ENCODE data around the gene EGFL8. TPM values are rescaled to one million over a fixed set of nuclear protein-coding genes. Genes with fewer than 3 reads are reported as not detected.

EGFL8 gene
- total and polyA plus RNA-seq, 9 of the 15 experiments (the other 6 are each of a cell fraction or from before 2014, with no cell fraction given): 2.2 to 47.4 (median 14.2) TPM

GRCh38 chr6:32137454-32137853, 26.9 kb upstream of the EGFL8 start (continued):
- TF ChIP-seq PHF21A (IDR thresholded peaks at IDR 0.05; ENCODE audit: borderline replicate concordance, low read depth) (no peak), GATA2 (CRISPR knock-in tag; IDR thresholded peaks at IDR 0.05) (no peak), RBBP5 (IDR thresholded peaks at IDR 0.05; ENCODE audit: borderline replicate concordance, insufficient read depth, low read length, poor library complexity, severe bottlenecking) (no peak)

DNA sequence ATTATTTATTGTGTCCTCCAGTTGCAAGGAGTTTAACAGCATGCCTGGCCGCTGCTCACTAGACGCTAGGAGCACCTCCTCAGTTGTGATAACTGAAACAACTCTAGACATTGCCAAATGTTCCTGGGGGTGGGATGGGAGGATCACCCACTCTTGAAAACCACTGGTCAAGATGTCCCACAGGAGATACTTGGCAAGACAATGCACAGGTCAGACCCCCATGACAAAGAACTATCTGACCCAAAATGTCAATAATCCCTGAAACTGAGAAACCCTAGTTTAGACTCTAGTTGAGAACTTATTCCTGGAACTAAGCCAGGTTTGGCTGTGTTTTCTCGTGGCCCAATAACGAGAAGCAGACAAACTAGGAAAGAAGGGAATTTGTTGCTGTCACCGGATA, 24.8 kb upstream of the EGFL8 start:
- no peaks in the 10 kb centered on the region for H3K36me3 ChIP-seq (ENCODE audit: control insufficient read depth, insufficient read depth, low read length)
- no peak for ATAC-seq

More for the DNA sequence above, 24.8 kb upstream of the EGFL8 start:
- POLR2A ChIA-PET: interaction anchor here (1.4 kb wide), 1 partner anchor 9 kb away, joined by 11 read pairs; no protein-coding TSS in a partner anchor
- Histone ChIP-seq H3K9ac (ENCODE audit: insufficient read depth in 1 of 2, low read depth in 2 of 2, low read length in 2 of 2) (no peak overlapping the region), H3K4me3 (no peak overlapping the region), H3K4me2 (ENCODE audit: insufficient read depth, low read length) (no peak overlapping the region), H2AFZ (ENCODE audit: low read depth, low read length) (no peak overlapping the region), H3K9me3 (replicated peaks; ENCODE audit: control insufficient read depth, insufficient read depth, low read depth, low read length) (no peaks in the 10 kb centered on the region), H3K27ac (ENCODE audit: extremely low read depth, low read depth, low read length) (no peak overlapping the region), H3K79me2 (ENCODE audit: control insufficient read depth, insufficient read depth, low read length) (no peaks in the 10 kb centered on the region), H3K27me3 (ENCODE audit: control insufficient read depth in 2 of 2, insufficient read depth in 2 of 2, low read length in 2 of 2) (no peaks in the 10 kb centered on the region), H4K20me1 (replicated peaks; ENCODE audit: control insufficient read depth, insufficient read depth, low read length) (no peaks in the 10 kb centered on the region), H3K4me1 (replicated peaks in 1 of 2; ENCODE audit: control insufficient read depth in 2 of 2, insufficient read depth in 2 of 2, low read length in 2 of 2) (peaks cover 10 to 15% of the 10 kb centered on the region in 2 experiments; a peak in 4 of 5 replicates), H3K9me1 (ENCODE audit: control insufficient read depth, insufficient read depth, low read length) (no peaks in the 10 kb centered on the region)
- in situ Hi-C loops (cut with MboI) (loop anchor here (5.0 kb wide), 1 partner anchor 1023 kb away; no protein-coding TSS in a partner anchor), intact Hi-C loops (cut with micrococcal nuclease) (no loop called here)
- WGBS (ENCODE audit: insufficient coverage, low coverage, missing lambda C conversion rate): 67% methylated on average over 5 of the region's 5 CpGs
- TF ChIP-seq NFIC (IDR thresholded peaks at IDR 0.05): peak; percentile 73
- TF ChIP-seq ETS2 (tag; IDR thresholded peaks at IDR 0.05; ENCODE audit: borderline replicate concordance, poor library complexity, severe bottlenecking): no peak
- CTCF ChIA-PET (ENCODE audit: low intra/inter-chr PET ratio): interaction anchor here (0.6 kb wide), 1 partner anchor 303 kb away, joined by 3 read pairs; no protein-coding TSS in a partner anchor
- DNase-seq (ENCODE audit: extremely low read depth in 1 of 4, low spot score in 3 of 4) (no peak), FAIRE-seq (no peak)
- BruUV-seq (replicated peaks): no TSS peak

All from K562 (cell line).